Activated naive CD8-positive, alpha-beta T cell (primary cell): ENCODE data around the gene RSRC2.
"Not testable (repeated sequence)": the region's sequence is repeated elsewhere in the genome, so short reads cannot be mapped to it uniquely, and the experiment has no call there.

ENCODE experiments used
- H3K27ac Mint-ChIP-seq: one replicate; pipeline ENCODE4 v1.8.0; 2021; ENCODE audit warnings: mixed read lengths
- H3K27me3 Mint-ChIP-seq: one replicate; pipeline ENCODE4 v1.8.0; 2021; ENCODE audit warnings: mixed read lengths
- H3K36me3 Mint-ChIP-seq: one replicate; pipeline ENCODE4 v1.8.0; 2021; ENCODE audit warnings: mixed read lengths
- H3K4me1 Mint-ChIP-seq: one replicate; pipeline ENCODE4 v1.8.0; 2021; ENCODE audit warnings: low read depth, mixed read lengths
- H3K4me3 Mint-ChIP-seq: one replicate; pipeline ENCODE4 v1.8.0; 2021; ENCODE audit warnings: mild to moderate bottlenecking, mixed read lengths
- H3K9me3 Mint-ChIP-seq: one replicate; pipeline ENCODE4 v1.8.0; 2021; ENCODE audit warnings: low read depth, mixed read lengths

Gene RSRC2, protein sequence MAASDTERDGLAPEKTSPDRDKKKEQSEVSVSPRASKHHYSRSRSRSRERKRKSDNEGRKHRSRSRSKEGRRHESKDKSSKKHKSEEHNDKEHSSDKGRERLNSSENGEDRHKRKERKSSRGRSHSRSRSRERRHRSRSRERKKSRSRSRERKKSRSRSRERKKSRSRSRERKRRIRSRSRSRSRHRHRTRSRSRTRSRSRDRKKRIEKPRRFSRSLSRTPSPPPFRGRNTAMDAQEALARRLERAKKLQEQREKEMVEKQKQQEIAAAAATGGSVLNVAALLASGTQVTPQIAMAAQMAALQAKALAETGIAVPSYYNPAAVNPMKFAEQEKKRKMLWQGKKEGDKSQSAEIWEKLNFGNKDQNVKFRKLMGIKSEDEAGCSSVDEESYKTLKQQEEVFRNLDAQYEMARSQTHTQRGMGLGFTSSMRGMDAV

GRCh38 chr12:122526683-122527477 is at the start of gene RSRC2, which contains the start of gene KNTC1:
Gene RSRC2, minus strand, starts transcription at chr12:122526936. Its CDS starts 83 bp downstream, at chr12:122526853.
Gene KNTC1, plus strand, starts transcription at chr12:122527249. Its CDS starts 2,815 bp downstream, at chr12:122530064.
- Mint-ChIP-seq H3K4me3 (no peak within 1 kb of the TSS), H3K27me3 (no peaks in the 10 kb centered on the region), H3K36me3 (peaks cover 13% of the 10 kb centered on the region), H3K4me1 (peaks cover 28% of the 10 kb centered on the region), H3K9me3 (no peaks in the 10 kb centered on the region), H3K27ac (no peak within 1 kb of the TSS)

- Mint-ChIP-seq H3K27ac (no peak overlapping the region), H3K27me3 (no peaks in the 10 kb centered on the region), H3K4me3 (no peak overlapping the region), H3K4me1 (no peaks in the 10 kb centered on the region), H3K9me3 (no peaks in the 10 kb centered on the region), H3K36me3 (peaks cover 11% of the 10 kb centered on the region)
Observed at GRCh38 chr12:122571821-122572220, 45.1 kb upstream of the RSRC2 start.

DNA sequence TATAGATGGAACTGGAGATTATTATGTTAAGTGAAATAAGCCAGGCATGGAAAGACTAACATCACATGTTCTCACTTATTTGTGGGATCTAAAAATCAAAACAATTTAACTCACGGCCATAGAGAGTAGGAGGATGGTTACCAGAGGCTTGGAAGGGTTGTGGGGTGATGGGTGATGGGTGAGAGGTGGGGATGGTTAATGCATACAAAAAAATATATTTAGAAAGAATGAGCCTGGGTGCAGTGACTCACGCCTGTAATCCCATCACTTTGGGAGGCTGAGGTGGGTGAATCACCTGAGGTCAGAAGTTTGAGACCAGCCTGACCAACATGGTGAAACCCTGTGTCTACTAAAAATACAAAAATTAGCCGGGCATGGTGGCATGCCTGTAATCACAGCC is 43.3 kb upstream of the RSRC2 start:
- H3K27me3 Mint-ChIP-seq, H3K9me3 Mint-ChIP-seq, H3K4me1 Mint-ChIP-seq, H3K36me3 Mint-ChIP-seq, H3K27ac Mint-ChIP-seq, H3K4me3 Mint-ChIP-seq: not testable (repeated sequence)

DNA sequence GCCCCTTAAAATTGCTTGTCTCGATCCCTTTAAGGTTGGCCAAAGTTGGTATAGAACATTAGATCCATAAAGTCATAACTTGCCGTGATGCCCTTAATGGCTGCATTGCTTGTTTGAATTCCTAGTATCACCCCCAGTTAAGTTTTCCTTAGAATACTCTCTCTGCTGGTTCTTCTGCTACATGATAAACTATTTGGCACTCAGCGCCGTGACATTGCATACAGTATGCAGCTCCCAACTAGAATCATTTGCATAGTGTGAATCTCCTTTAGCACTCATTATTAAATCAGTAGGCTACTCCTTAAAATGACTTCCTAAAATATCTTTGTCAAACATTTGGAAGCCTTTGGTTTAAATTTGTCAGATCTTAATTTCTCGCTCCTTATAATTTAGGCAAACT is 42.6 kb upstream of the RSRC2 start:
- H3K4me3 Mint-ChIP-seq: no peak overlapping the region
- no peaks in the 10 kb centered on the region for H3K9me3 Mint-ChIP-seq
- H3K27me3 Mint-ChIP-seq: no peaks in the 10 kb centered on the region
- H3K27ac Mint-ChIP-seq: no peak overlapping the region
- peaks cover 6% of the 10 kb centered on the region for H3K36me3 Mint-ChIP-seq
- no peaks in the 10 kb centered on the region for H3K4me1 Mint-ChIP-seq

GRCh38 chr12:122566816-122567215 is 40.1 kb upstream of the RSRC2 start:
- not testable (repeated sequence) for H3K36me3 Mint-ChIP-seq, H3K9me3 Mint-ChIP-seq, H3K4me1 Mint-ChIP-seq, H3K4me3 Mint-ChIP-seq, H3K27ac Mint-ChIP-seq, H3K27me3 Mint-ChIP-seq

GRCh38 chr12:122563361-122563760 is 36.6 kb upstream of the RSRC2 start:
- Mint-ChIP-seq H3K4me1 (peaks cover 3% of the 10 kb centered on the region), H3K4me3 (no peak overlapping the region), H3K36me3 (peaks cover 10% of the 10 kb centered on the region), H3K9me3 (no peaks in the 10 kb centered on the region), H3K27me3 (no peaks in the 10 kb centered on the region), H3K27ac (no peak overlapping the region)

DNA sequence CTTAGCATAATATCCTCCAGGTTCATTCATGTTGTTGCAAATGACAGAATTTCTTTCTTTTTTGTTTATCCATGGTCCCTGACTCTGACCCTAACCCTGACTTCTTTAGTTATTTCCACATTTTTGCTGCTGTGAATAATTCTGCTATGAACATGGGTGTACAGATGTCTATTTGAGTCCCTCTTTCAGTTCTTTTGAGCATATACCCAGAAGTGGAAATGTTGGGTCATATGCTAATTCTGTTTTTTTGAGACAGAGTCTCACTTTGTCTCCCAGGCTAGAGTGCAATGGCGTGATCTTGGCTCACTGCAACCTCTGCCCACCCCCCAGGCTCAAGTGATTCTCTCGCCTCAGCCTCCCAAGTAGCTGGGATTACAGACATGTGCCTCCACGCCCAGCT is 33.4 kb upstream of the RSRC2 start:
- H3K9me3 Mint-ChIP-seq: no peaks in the 10 kb centered on the region
- H3K4me1 Mint-ChIP-seq: peaks cover 3% of the 10 kb centered on the region
- H3K27me3 Mint-ChIP-seq: no peaks in the 10 kb centered on the region
- no peak overlapping the region for H3K4me3 Mint-ChIP-seq
- H3K27ac Mint-ChIP-seq: no peak overlapping the region
- H3K36me3 Mint-ChIP-seq: peaks cover 7% of the 10 kb centered on the region

GRCh38 chr12:122558745-122559641 is 32.3 kb upstream of the RSRC2 start:
- H3K4me3 Mint-ChIP-seq: no peak overlapping the region
- peaks cover 3% of the 10 kb centered on the region for H3K4me1 Mint-ChIP-seq
- no peaks in the 10 kb centered on the region for H3K9me3 Mint-ChIP-seq
- H3K27me3 Mint-ChIP-seq: no peaks in the 10 kb centered on the region
- peaks cover 7% of the 10 kb centered on the region for H3K36me3 Mint-ChIP-seq
- no peak overlapping the region for H3K27ac Mint-ChIP-seq

- H3K4me1 Mint-ChIP-seq: no peaks in the 10 kb centered on the region
- H3K27ac Mint-ChIP-seq: no peak overlapping the region
- no peaks in the 10 kb centered on the region for H3K27me3 Mint-ChIP-seq
- no peaks in the 10 kb centered on the region for H3K9me3 Mint-ChIP-seq
- peaks cover 7% of the 10 kb centered on the region for H3K36me3 Mint-ChIP-seq
- H3K4me3 Mint-ChIP-seq: no peak overlapping the region
Observed at GRCh38 chr12:122547330-122547729, 20.6 kb upstream of the RSRC2 start.

DNA sequence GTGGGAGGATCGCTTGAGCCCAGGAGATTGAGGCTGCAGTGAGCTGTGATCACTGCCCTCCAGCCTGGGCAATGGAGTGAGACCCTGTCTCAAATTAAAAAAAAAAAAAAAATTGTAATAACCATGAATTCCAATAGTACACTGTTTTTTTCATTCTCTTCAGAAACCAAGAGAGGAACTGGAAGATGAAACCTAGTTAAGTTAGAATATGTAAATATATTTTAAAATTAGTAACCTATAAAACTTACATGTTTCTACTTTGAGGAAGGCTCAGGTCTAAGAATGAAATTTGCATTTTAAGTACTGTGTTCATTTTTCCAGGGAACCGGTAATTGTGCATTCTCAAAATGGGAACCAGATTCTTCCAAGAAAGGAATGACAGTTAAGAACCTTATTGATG is 19.1 kb upstream of the RSRC2 start:
- Mint-ChIP-seq H3K36me3 (peaks cover 5% of the 10 kb centered on the region), H3K27me3 (no peaks in the 10 kb centered on the region), H3K27ac (no peak overlapping the region), H3K9me3 (no peaks in the 10 kb centered on the region), H3K4me1 (no peaks in the 10 kb centered on the region), H3K4me3 (no peak overlapping the region)

GRCh38 chr12:122544537-122544936 is 17.8 kb upstream of the RSRC2 start:
- H3K27me3 Mint-ChIP-seq: no peaks in the 10 kb centered on the region
- no peaks in the 10 kb centered on the region for H3K4me1 Mint-ChIP-seq
- no peaks in the 10 kb centered on the region for H3K9me3 Mint-ChIP-seq
- H3K4me3 Mint-ChIP-seq: no peak overlapping the region
- H3K36me3 Mint-ChIP-seq: peaks cover 5% of the 10 kb centered on the region
- H3K27ac Mint-ChIP-seq: no peak overlapping the region

GRCh38 chr12:122538496-122538895 is 11.8 kb upstream of the RSRC2 start:
- Mint-ChIP-seq H3K4me3 (no peak overlapping the region), H3K9me3 (no peaks in the 10 kb centered on the region), H3K27me3 (no peaks in the 10 kb centered on the region), H3K36me3 (peaks cover 5% of the 10 kb centered on the region), H3K27ac (no peak overlapping the region), H3K4me1 (no peaks in the 10 kb centered on the region)

DNA sequence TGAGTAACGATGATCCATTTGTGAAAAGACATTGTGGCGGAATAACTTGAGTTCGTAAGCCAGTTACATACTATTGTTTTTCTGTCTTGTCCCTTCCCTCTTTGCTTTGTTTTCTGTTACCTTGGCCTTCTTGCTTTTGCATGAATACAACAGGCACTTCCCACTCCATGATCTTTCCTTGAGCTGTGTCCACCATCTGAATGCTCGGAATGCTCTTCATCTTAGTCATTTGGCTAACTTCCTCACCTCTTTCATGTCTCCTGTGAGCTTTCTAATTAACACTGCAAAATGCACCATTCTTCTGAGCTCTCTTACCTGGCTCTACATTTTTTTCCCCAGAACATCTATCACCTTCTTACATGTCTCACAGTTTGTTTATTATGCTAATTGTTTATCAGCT is 10.3 kb upstream of the RSRC2 start:
- Mint-ChIP-seq H3K4me3 (no peak overlapping the region), H3K4me1 (no peaks in the 10 kb centered on the region)

GRCh38 chr12:122533856-122534255 is 7.1 kb upstream of the RSRC2 start:
- Mint-ChIP-seq H3K36me3 (peaks cover 5% of the 10 kb centered on the region), H3K9me3 (no peaks in the 10 kb centered on the region)

More for the DNA sequence above, 10.3 kb upstream of the RSRC2 start:
- Mint-ChIP-seq H3K27ac (no peak overlapping the region), H3K36me3 (peaks cover 3% of the 10 kb centered on the region), H3K9me3 (no peaks in the 10 kb centered on the region), H3K27me3 (no peaks in the 10 kb centered on the region)

More at GRCh38 chr12:122533856-122534255, 7.1 kb upstream of the RSRC2 start:
- H3K4me1 Mint-ChIP-seq: no peaks in the 10 kb centered on the region
- H3K27me3 Mint-ChIP-seq: no peaks in the 10 kb centered on the region
- H3K27ac Mint-ChIP-seq: no peak overlapping the region
- H3K4me3 Mint-ChIP-seq: no peak overlapping the region
